K562 (cell line): Measurements from ENCODE around the gene ELMO1. TPM values are rescaled to one million over a fixed set of nuclear protein-coding genes. Genes with fewer than 3 reads are reported as not detected.

Experiments used
- ATAC-seq: fragments of 200-7000 bp; cut with Tn5 transposase; 3 replicates; pipeline ENCODE4 v1.9.1; 2020; ENCODE audit warnings: moderate library complexity
- BruUV-seq: library from RNA; stranded (reverse); fragments of 400-500 nt; replicated peaks from 2 replicates; lab custom pipeline; 2021; lab: Mats Ljungman, UMichigan
- CTCF ChIA-PET: fragments of 300-600 bp; formaldehyde crosslinking; extraction: SDS; loops from one replicate; lab custom pipeline; 2021; ENCODE audit warnings: low intra/inter-chr PET ratio; lab: Yijun Ruan, JAX
- POLR2A ChIA-PET: fragments of 300-600, 350-650 bp; sonication (Branson Sonifier 250); formaldehyde crosslinking; extraction: SDS; loops from one replicate; lab custom pipeline; 2021; ENCODE audit warnings: antibody characterized with exemption, inconsistent platforms; lab: Yijun Ruan, JAX
- DNase-seq, 4 experiments: peaks; one replicate each; pipeline versions ENCODE4 v3.0.0 to v3.0.0-alpha.2; 2011 to 2018; ENCODE audit warnings: low spot score in 3 of 4, mixed read lengths in 3 of 4; ENCODE audit errors: extremely low read depth in 1 of 4
- FAIRE-seq: peaks from 2 replicates; lab custom pipeline; 2011; peaks lifted over from hg19 to GRCh38; lab: Jason Lieb, UNC
- H2AFZ ChIP-seq: 2 replicates; pipeline ENCODE4 v1.6.0; 2011; ENCODE audit warnings: low read depth, low read length, control low read depth, inconsistent platforms
- H3K27ac ChIP-seq: fragments of 200-600 bp; 3 replicates; pipeline ENCODE4 v1.8.0; 2011; ENCODE audit warnings: low read depth, mild to moderate bottlenecking, control low read depth, inconsistent platforms, low read length, moderate library complexity, mixed read lengths; ENCODE audit errors: extremely low read depth
- H3K27me3 ChIP-seq, 2 experiments: fragments of 300-600 bp in 1 of 2; 2 replicates in 1 of 2; 3 replicates in 1 of 2; pipeline versions ENCODE4 v1.6.0 to v1.8.0; 2011; ENCODE audit warnings: inconsistent platforms in 2 of 2, low read length in 2 of 2, mild to moderate bottlenecking in 1 of 2, mixed read lengths in 1 of 2, moderate library complexity in 1 of 2; ENCODE audit not compliant: control insufficient read depth in 2 of 2, insufficient read depth in 2 of 2
- H3K36me3 ChIP-seq: fragments of 300-600 bp; 3 replicates; pipeline ENCODE4 v1.8.0; 2011; ENCODE audit warnings: mild to moderate bottlenecking, low read length, inconsistent platforms; ENCODE audit not compliant: control insufficient read depth, insufficient read depth
- H3K4me1 ChIP-seq, 2 experiments: fragments of 200-600 bp in 1 of 2; replicated peaks in 1 of 2; 2 replicates in 1 of 2; 3 replicates in 1 of 2; pipeline versions ENCODE4 v1.5.1 to v1.8.0; 2011; ENCODE audit warnings: inconsistent platforms in 2 of 2, low read length in 2 of 2, mild to moderate bottlenecking in 1 of 2, mixed read lengths in 1 of 2, moderate library complexity in 1 of 2; ENCODE audit not compliant: control insufficient read depth in 2 of 2, insufficient read depth in 2 of 2
- H3K4me2 ChIP-seq: 2 replicates; pipeline ENCODE4 v1.6.1; 2011; ENCODE audit warnings: low read length, control low read depth, inconsistent platforms, mixed read lengths; ENCODE audit not compliant: insufficient read depth
- H3K4me3 ChIP-seq: fragments of 200-600 bp; sonication (generic), shearing (Covaris generic); 2 replicates; pipeline ENCODE4 v1.5.1; 2016; ENCODE audit warnings: control low read depth, inconsistent platforms
- H3K79me2 ChIP-seq: fragments of 200-600 bp; 3 replicates; pipeline ENCODE4 v1.8.0; 2011; ENCODE audit warnings: low read length, inconsistent platforms; ENCODE audit not compliant: control insufficient read depth, insufficient read depth
- H3K9ac ChIP-seq, 2 experiments: 2 replicates each; pipeline versions ENCODE4 v1.6.0 to v1.6.1; 2011; ENCODE audit warnings: low read depth in 2 of 2, low read length in 2 of 2, control low read depth in 1 of 2, inconsistent platforms in 1 of 2, mild to moderate bottlenecking in 1 of 2, mixed read lengths in 1 of 2; ENCODE audit not compliant: insufficient read depth in 1 of 2
- H3K9me1 ChIP-seq: one replicate; pipeline ENCODE4 v1.6.0; 2011; ENCODE audit warnings: inconsistent platforms, mild to moderate bottlenecking, low read length, moderate library complexity; ENCODE audit not compliant: control insufficient read depth, insufficient read depth
- H3K9me3 ChIP-seq: replicated peaks from 2 replicates; pipeline ENCODE4 v1.5.1; 2011; ENCODE audit warnings: low read depth, low read length, inconsistent platforms; ENCODE audit not compliant: control insufficient read depth, insufficient read depth
- H4K20me1 ChIP-seq: replicated peaks from 2 replicates; pipeline ENCODE4 v1.6.1; 2011; ENCODE audit warnings: low read length, inconsistent platforms, mixed read lengths; ENCODE audit not compliant: control insufficient read depth, insufficient read depth
- AFF1 ChIP-seq, 2 experiments: fragments of 450-650 bp; IDR thresholded peaks; 2 replicates each; pipeline ENCODE4 v1.6.1; 2018; ENCODE audit warnings: mild to moderate bottlenecking in 2 of 2, low read depth in 1 of 2; ENCODE audit not compliant: partially characterized antibody in 2 of 2
- KLF10 ChIP-seq: fragments of 250-450 bp; sonication (Bioruptor Pico); IDR thresholded peaks from 2 replicates; pipeline ENCODE4 v1.6.1; 2021; ENCODE audit warnings: matching md5 sums
- WGBS: fragments of 100-300 bp; shearing (Covaris generic); methylation state at CpG from one replicate; pipeline ENCODE4 v1.1.6; 2016; ENCODE audit warnings: low coverage, mixed read lengths; ENCODE audit not compliant: insufficient coverage; ENCODE audit errors: missing lambda C conversion rate; 5-methylcytosine and 5-hydroxymethylcytosine counted together
- in situ Hi-C: fragments of 300-500 bp; cut with MboI; formaldehyde crosslinking; loops from 4 replicates; pipeline ENCODE4 v1.15.0; 2018; ENCODE audit warnings: inconsistent platforms, mixed read lengths
- intact Hi-C: fragments of 100-400 bp; cut with micrococcal nuclease; formaldehyde crosslinking; loops from 2 replicates; pipeline ENCODE4 v1.14.2; 2022
- polyA plus RNA-seq, 8 experiments: library from polyadenylated mRNA; depleted of rRNA in 4 of 8; stranded (reverse) in 5 of 8; unstranded in 3 of 8; fragments of >200 nt; fragmentation: Nextera tagmentation in 2 of 8; fragmentation: Illumina TruSeq in 1 of 8; extraction: Ambion mirVana in 2 of 8; extraction: Trizol in 1 of 8; gene quantifications; 2 replicates each; pipeline versions ENCODE4 v1.2.1 to v1.2.3, GENCODE V29; 2011 to 2014; ENCODE audit warnings: inconsistent platforms in 1 of 8, missing spikeins in 1 of 8
- total RNA-seq, 7 experiments: library from RNA; depleted of rRNA in 6 of 7; stranded (reverse); fragments of >200 nt in 6 of 7; fragmentation: Illumina TruSeq in 2 of 7; extraction: Trizol in 2 of 7; gene quantifications; 2 replicates each; pipeline versions ENCODE4 v1.2.1 to v1.2.3, GENCODE V29; 2011 to 2021; ENCODE audit warnings: low replicate concordance in 1 of 7

The ELMO1 gene
- total and polyA plus RNA-seq, 9 of the 15 experiments (the other 6 are each of a cell fraction or from before 2014, with no cell fraction given), result 0.36 to 7.2 (median 3.6) TPM

DNA sequence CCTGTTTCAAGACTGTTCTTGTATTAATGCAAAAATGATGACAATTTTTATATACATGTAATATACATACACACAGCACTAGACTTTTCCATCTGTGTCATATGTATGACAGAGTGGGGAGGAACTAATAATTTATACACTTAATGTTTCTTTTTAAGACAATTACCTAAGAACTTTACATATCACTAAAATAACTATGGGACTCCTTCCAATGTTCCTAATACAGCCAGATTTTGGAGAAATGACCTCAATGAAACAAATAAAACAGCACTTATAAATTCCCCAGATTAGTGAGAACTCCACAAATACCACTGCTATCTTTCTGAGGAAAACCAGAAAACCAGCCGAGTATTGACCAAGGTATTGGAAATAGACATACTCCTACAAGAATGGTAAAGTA lies 199.4 kb downstream of the ELMO1 start:
- in situ Hi-C loops (loop anchor here (25.0 kb wide), 1 partner anchor 588 kb away; the partner anchor contains the start of gene NME8), intact Hi-C loops (no loop called here)
- no peak overlapping the region for H3K4me3 ChIP-seq
- no peaks in the 10 kb centered on the region for H3K36me3 ChIP-seq
- H3K9me3 ChIP-seq, result no peaks in the 10 kb centered on the region
- no peaks in the 10 kb centered on the region for H3K4me1 ChIP-seq
- DNase-seq (no peak), ATAC-seq (no peak), FAIRE-seq (no peak)
- no peak overlapping the region for H3K27ac ChIP-seq
- WGBS, result 12% methylated on average over 1 of the region's 1 CpG
- H3K4me2 ChIP-seq, result no peak overlapping the region
- H2AFZ ChIP-seq, result no peak overlapping the region
- H4K20me1 ChIP-seq, result no peaks in the 10 kb centered on the region
- no peak overlapping the region for H3K9ac ChIP-seq
- ChIA-PET POLR2A (no interaction called here), CTCF (no interaction called here)
- no peaks in the 10 kb centered on the region for H3K27me3 ChIP-seq
- no peaks in the 10 kb centered on the region for H3K79me2 ChIP-seq
- no peak for TF ChIP-seq KLF10 (CRISPR knock-in tag)
- TF ChIP-seq AFF1 (IDR thresholded peaks at IDR 0.05; ENCODE audit: low read depth in 1 of 2, partially characterized antibody in 2 of 2), result no peak
- BruUV-seq, result no TSS peak
- no peaks in the 10 kb centered on the region for H3K9me1 ChIP-seq
